Esophagus squamous epithelium (tissue), 4 donors: ENCODE measurements around the gene BCL11B.

Experiments used
- POLR2A ChIP-seq, 4 donors: fragments of 450-650 bp; IDR thresholded peaks; one replicate each; pipeline ENCODE4 v1.6.1; 2017; ENCODE audit warnings: antibody characterized with exemption in 4 of 4, mild to moderate bottlenecking in 4 of 4, moderate library complexity in 3 of 4
- TF ChIP-seq, protein P1 (sequence below), 6 experiments: fragments of 450-650 bp in 4 of 6; fragments of 200-600 bp in 2 of 6; sonication (generic) in 2 of 6; IDR thresholded peaks; one replicate each; pipeline ENCODE4 v1.5.1; 2016 to 2019; ENCODE audit warnings: antibody characterized with exemption in 6 of 6, mild to moderate bottlenecking in 4 of 6, moderate library complexity in 4 of 6

DNA sequence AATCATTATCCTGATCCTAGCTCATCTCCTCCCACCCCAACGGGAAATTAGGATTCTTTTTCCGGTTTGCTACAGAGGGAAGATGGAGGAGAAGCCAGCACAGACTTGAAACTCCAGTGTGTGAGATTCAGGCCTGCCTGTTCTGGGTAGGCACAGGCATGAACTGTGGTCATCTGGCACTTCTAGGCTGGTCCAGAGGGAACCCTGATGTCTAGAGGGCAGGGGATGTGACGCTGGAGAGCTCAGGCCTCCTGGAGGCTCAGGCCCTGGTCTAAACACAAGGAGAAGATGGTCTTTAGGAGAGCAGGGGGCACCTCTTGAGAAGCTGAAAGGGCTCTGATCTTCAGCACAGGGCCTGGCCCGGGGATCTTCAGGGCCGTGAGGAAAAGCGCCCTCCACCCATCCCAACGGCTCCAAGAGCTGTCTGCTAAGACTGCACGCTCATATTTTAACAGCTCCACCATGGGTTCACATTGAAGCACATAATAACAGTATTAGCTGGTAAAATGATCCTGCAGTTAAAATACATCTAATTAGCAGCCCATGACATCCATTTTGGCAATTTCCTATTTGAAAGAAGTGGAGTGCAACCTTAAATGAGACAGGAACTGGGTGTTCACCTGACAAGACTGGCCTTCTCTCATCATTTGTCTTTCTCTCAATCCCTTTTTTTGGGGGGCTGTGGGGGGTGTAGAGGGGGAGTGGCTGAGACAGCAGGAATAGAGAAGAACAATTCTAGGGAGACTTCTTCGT is 35.4 kb downstream of the BCL11B start:
- TF ChIP-seq, protein P1, sequence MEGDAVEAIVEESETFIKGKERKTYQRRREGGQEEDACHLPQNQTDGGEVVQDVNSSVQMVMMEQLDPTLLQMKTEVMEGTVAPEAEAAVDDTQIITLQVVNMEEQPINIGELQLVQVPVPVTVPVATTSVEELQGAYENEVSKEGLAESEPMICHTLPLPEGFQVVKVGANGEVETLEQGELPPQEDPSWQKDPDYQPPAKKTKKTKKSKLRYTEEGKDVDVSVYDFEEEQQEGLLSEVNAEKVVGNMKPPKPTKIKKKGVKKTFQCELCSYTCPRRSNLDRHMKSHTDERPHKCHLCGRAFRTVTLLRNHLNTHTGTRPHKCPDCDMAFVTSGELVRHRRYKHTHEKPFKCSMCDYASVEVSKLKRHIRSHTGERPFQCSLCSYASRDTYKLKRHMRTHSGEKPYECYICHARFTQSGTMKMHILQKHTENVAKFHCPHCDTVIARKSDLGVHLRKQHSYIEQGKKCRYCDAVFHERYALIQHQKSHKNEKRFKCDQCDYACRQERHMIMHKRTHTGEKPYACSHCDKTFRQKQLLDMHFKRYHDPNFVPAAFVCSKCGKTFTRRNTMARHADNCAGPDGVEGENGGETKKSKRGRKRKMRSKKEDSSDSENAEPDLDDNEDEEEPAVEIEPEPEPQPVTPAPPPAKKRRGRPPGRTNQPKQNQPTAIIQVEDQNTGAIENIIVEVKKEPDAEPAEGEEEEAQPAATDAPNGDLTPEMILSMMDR (IDR thresholded peaks at IDR 0.05), result no peak
- no peak for TF ChIP-seq POLR2A (IDR thresholded peaks at IDR 0.05)
